Nephron progenitor cell (in vitro differentiated cells): ENCODE results near the gene LAS1L.

Source experiments
- DNase-seq: peaks from one replicate; pipeline ENCODE4 v3.0.0; 2021
- H3K27ac Mint-ChIP-seq: 2 replicates; pipeline ENCODE4 v1.8.0; 2021; ENCODE audit warnings: mild to moderate bottlenecking, moderate library complexity, mixed read lengths
- H3K27me3 Mint-ChIP-seq: 2 replicates; pipeline ENCODE4 v1.8.0; 2021; ENCODE audit warnings: mild to moderate bottlenecking, low read depth, mixed read lengths; ENCODE audit not compliant: poor library complexity
- H3K36me3 Mint-ChIP-seq: 2 replicates; pipeline ENCODE4 v1.8.0; 2021; ENCODE audit warnings: low read depth, mixed read lengths
- H3K4me1 Mint-ChIP-seq: 2 replicates; pipeline ENCODE4 v1.8.0; 2021; ENCODE audit warnings: mixed read lengths
- H3K4me3 Mint-ChIP-seq: 2 replicates; pipeline ENCODE4 v1.8.0; 2021; ENCODE audit warnings: mild to moderate bottlenecking, moderate library complexity, mixed read lengths
- H3K9me3 Mint-ChIP-seq: 2 replicates; pipeline ENCODE4 v1.8.0; 2021; ENCODE audit warnings: mild to moderate bottlenecking, moderate library complexity, mixed read lengths
- CTCF ChIP-seq: fragments of 200-600 bp; sonication (generic); IDR thresholded peaks from 2 replicates; pipeline ENCODE4 v1.5.0; 2021; ENCODE audit warnings: antibody characterized with exemption

The LAS1L gene

GRCh38 chrX:65534450-65535292, at the start of gene LAS1L:
TSS of gene LAS1L (minus strand) at chrX:65534787. CDS start at chrX:65534715, 72 bp downstream.
- H3K4me1 Mint-ChIP-seq = peaks cover 12% of the 10 kb centered on the region
- DNase-seq = peak; percentile 82
- peak within 1 kb of the TSS; percentile 97 for H3K4me3 Mint-ChIP-seq
- peaks cover 12% of the 10 kb centered on the region for H3K36me3 Mint-ChIP-seq
- H3K9me3 Mint-ChIP-seq = peaks cover 49% of the 10 kb centered on the region
- peaks cover 6% of the 10 kb centered on the region for H3K27me3 Mint-ChIP-seq
- TF ChIP-seq CTCF = no peak
- peak within 1 kb of the TSS; percentile 86 for H3K27ac Mint-ChIP-seq

GRCh38 chrX:65582450-65583082, 48.0 kb upstream of the LAS1L start:
- no peaks in the 10 kb centered on the region for H3K36me3 Mint-ChIP-seq
- H3K27ac Mint-ChIP-seq = peak overlapping the region; percentile 20
- H3K27me3 Mint-ChIP-seq = no peaks in the 10 kb centered on the region

GRCh38 chrX:65581661-65582339, 47.2 kb upstream of the LAS1L start:
- Mint-ChIP-seq H3K4me1 (peaks cover 15% of the 10 kb centered on the region), H3K4me3 (no peak overlapping the region), H3K27me3 (no peaks in the 10 kb centered on the region), H3K9me3 (peaks cover 55% of the 10 kb centered on the region), H3K27ac (no peak overlapping the region), H3K36me3 (no peaks in the 10 kb centered on the region)
- DNase-seq = peak; percentile 51
- peak; percentile 55 for TF ChIP-seq CTCF

More at GRCh38 chrX:65582450-65583082, 48.0 kb upstream of the LAS1L start:
- H3K4me1 Mint-ChIP-seq = peaks cover 15% of the 10 kb centered on the region
- DNase-seq = no peak
- no peak for TF ChIP-seq CTCF
- H3K9me3 Mint-ChIP-seq = peaks cover 54% of the 10 kb centered on the region
- H3K4me3 Mint-ChIP-seq = no peak overlapping the region

DNA sequence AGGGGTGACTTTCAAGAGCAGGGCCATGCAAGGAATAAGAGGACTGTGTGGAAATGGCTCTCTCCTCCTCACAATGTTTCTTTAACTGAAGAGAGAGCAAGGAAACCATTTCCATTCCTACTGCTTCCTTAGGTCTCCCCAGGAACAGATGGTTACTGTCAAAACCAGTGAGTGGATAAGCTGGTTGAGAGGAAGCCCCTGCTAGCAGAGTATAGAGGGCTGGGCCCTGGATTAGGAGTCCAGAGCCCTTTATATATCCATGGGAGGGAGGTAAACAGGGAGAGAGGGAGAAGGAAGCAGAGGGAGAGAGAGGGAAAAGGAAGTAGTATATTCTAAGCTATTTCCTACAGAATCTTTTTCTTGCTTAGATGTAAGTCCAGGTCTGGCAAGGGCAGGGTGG, 43.8 kb upstream of the LAS1L start:
- H3K4me1 Mint-ChIP-seq = peaks cover 22% of the 10 kb centered on the region
- no peaks in the 10 kb centered on the region for H3K36me3 Mint-ChIP-seq
- no peak for TF ChIP-seq CTCF
- no peak for DNase-seq
- peaks cover 49% of the 10 kb centered on the region for H3K9me3 Mint-ChIP-seq
- no peak overlapping the region for H3K27ac Mint-ChIP-seq
- no peaks in the 10 kb centered on the region for H3K27me3 Mint-ChIP-seq
- no peak overlapping the region for H3K4me3 Mint-ChIP-seq

DNA sequence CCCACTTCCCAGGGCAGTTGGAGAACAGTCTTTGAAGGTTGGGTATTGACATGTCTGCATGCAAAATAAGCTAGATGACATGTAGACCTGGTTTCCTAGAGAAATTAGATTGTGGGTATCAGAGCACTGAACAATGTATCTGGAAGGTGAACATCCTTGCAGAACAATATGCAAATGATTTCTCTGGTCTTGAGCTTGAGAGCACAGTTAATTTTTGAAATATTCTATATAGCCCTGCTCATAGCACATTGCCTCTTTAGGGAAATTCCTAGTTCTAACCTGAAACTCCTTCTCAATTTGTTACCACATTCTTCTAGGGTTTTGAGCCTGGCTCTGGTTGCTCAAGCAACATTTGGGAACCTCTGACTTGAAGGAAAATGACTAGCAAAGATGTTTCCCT, 41.6 kb upstream of the LAS1L start:
- Mint-ChIP-seq H3K9me3 (peaks cover 48% of the 10 kb centered on the region), H3K4me1 (peaks cover 7% of the 10 kb centered on the region), H3K36me3 (no peaks in the 10 kb centered on the region), H3K27ac (no peak overlapping the region), H3K4me3 (no peak overlapping the region), H3K27me3 (no peaks in the 10 kb centered on the region)
- no peak for TF ChIP-seq CTCF
- DNase-seq = no peak
